HG03066 (cell line): ENCODE results near the gene ITIH2.

Experiments
- ATAC-seq: cut with Tn5 transposase; IDR thresholded peaks from one replicate; pipeline ENCODE4 v1.9.1; 2021; ENCODE audit warnings: low read depth; ENCODE audit not compliant: unreplicated experiment

ITIH2 gene

DNA sequence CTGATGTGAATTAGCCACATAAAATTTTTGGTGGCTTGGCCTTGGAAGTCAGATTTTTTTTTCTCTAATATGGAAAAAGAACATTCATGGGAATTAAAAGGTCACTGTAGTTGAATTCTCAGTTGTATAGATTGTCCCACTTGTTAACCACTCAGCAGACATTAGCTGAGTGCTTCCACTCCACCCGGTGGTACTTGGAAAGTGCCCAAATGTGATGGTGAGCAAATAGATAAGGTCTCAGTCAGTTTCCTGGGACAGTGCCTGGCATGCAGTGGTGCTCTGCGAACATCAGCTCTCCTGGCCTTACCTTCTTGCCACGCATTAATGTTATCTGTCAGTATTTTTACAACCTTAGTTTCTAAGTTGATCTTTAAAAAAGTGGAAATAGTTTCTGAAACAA is 86.3 kb downstream of the ITIH2 start:
- no peak for ATAC-seq

DNA sequence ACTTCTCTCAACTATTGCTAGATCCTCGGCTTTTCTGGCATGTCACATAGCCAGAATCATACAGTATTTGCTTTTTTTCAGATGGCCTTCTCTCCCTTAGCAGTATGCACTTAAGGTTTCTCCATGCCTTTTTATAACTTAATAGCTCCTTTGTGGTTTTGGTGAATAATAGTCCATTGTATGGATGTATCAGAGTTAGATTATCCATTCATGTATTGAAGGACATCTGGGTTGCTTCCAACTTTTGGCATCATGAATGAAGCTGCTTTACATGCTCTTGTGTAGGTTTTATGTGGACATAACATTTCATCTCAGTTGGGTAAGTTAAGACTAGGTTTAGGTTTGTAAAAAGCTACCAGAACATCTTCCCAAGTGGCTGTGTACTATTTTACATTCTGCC is 89.4 kb downstream of the ITIH2 start:
- no peak for ATAC-seq

DNA sequence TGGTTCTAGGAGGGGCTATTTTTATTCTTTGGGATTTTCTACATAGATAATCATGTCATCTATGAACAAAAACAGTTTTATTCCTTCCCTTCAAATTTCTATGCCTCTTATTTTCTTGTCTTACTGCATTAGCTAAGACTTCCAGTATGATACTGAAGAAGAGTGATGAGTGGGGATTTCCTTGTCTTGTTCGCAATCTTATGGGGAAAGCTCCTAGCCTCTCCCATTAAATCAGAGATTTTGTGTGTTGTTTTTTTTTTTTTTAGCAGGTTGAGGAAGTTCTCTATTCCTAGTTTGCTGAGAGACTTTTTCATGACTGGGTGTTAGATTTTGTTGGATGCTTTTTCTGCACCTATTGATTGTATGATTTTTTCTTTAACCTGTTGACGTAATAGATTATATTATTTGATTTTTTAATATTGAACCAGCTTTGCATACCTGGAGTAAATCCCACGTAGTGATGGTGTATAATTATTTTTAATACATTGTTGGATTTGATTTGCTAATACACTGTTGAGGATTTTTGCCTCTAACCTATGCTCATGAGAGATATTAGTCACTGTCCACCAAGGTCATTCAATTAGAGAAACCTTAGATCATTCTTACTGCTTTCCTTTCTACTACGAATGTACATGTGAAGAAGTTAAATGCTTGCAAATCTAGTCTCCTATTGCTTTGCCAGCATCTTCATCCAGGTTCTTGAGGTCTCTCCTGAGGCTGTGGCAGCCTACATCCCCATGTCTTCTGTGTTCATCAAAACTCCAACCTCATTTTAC is 91.3 kb downstream of the ITIH2 start:
- no peak for ATAC-seq

DNA sequence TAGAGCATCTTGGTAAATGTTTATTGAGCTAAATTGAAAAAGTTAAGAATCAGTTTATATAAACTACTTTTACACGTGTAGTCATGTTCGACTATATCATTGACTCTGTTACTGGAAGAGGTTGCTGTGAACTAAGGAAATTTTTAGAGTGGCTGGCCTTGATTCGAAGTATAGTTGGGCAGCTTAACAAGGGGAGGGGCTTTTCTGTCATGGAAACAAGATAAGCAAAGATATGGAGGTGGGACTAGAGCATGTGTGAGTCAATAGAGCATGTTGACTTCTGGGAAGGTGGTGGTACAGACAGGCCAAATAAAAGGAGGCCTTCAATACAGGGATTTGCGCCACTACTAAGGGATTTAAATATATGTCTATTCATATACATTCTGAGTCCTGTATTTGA is 92.5 kb downstream of the ITIH2 start:
- no peak for ATAC-seq

DNA sequence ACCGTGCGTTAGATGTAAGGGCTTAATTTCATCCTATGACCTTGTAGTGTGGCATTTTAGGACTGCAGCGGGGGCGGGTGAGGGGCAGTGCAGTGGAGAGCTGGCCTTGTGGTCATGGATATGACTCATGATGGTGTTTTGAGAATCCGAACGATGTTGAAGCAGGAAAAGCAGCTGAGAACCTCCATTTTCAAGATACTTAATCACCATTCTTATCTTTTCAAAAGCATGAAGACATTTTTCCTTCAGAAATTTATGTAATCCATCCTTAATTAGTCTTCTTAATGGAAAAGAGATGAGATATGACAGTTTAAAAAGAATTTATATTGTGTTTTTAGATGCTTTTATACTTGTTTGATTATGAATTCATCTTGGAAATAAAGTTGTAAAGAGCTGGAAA is 94.5 kb downstream of the ITIH2 start:
- no peak for ATAC-seq
